Uterus (tissue), 4 donors: ENCODE measurements around the gene NCOA3. TPM values are rescaled to one million over a fixed set of nuclear protein-coding genes. Genes with fewer than 3 reads are reported as not detected.

Experiments used
- DNase-seq, 2 donors: peaks; one replicate each; pipeline ENCODE4 v3.0.0-alpha.2; 2019 to 2020
- H3K27ac ChIP-seq, 2 donors: fragments of 200-600 bp; sonication (generic); 1 replicate in 1 of 2; 2 replicates in 1 of 2; pipeline ENCODE4 v1.5.1; 2016 to 2018
- H3K27me3 ChIP-seq, 2 donors: fragments of 200-600 bp; sonication (generic); one replicate each; pipeline ENCODE4 v1.5.1; 2018 to 2019; ENCODE audit warnings: control low read depth in 1 of 2
- H3K36me3 ChIP-seq, 2 donors: fragments of 200-600 bp; sonication (generic); one replicate each; pipeline ENCODE4 v1.5.1; 2019; ENCODE audit warnings: control low read depth in 1 of 2
- H3K4me1 ChIP-seq, 2 donors: fragments of 200-600 bp; sonication (generic); one replicate each; pipeline ENCODE4 v1.5.1; 2018 to 2019; ENCODE audit warnings: control low read depth in 1 of 2
- H3K4me3 ChIP-seq, 2 donors: fragments of 200-600 bp; sonication (generic); 1 replicate in 1 of 2; 2 replicates in 1 of 2; pipeline ENCODE4 v1.5.1; 2018 to 2019; ENCODE audit warnings: mild to moderate bottlenecking in 1 of 2
- H3K9me3 ChIP-seq, 2 donors: fragments of 200-600 bp; sonication (generic); one replicate each; pipeline ENCODE4 v1.5.1; 2019; ENCODE audit warnings: control low read depth in 1 of 2
- POLR2A ChIP-seq, 2 donors: fragments of 450-650 bp; IDR thresholded peaks; one replicate each; pipeline ENCODE4 v1.6.1; 2016; ENCODE audit warnings: antibody characterized with exemption in 2 of 2, mild to moderate bottlenecking in 1 of 2, moderate library complexity in 1 of 2
- intact Hi-C: fragments of 100-400 bp; cut with DNase I; formaldehyde crosslinking; loops from one replicate; pipeline ENCODE4 v1.15.1; 2023; ENCODE audit warnings: low total_unique reads
- total RNA-seq, 4 donors: library from RNA; depleted of rRNA in 3 of 4; stranded (reverse); fragments of >200 nt in 3 of 4; gene quantifications; one replicate each; pipeline versions ENCODE4 v1.1.0 to v1.2.4, GENCODE V29; 2014 to 2023
- TF ChIP-seq, protein P1 (sequence below), 4 experiments: fragments of 200-600 bp in 2 of 4; fragments of 450-650 bp in 2 of 4; sonication (generic) in 2 of 4; IDR thresholded peaks; one replicate each; pipeline ENCODE4 v1.5.1; 2016 to 2019; ENCODE audit warnings: antibody characterized with exemption in 4 of 4, mild to moderate bottlenecking in 2 of 4, moderate library complexity in 1 of 4
- donor health status: DM: yes; HTN: yes; CAD: no.

Gene NCOA3
- total RNA-seq, 4 donors from 2014 or later: 27.9 to 59.2 (median 44.2) TPM

DNA sequence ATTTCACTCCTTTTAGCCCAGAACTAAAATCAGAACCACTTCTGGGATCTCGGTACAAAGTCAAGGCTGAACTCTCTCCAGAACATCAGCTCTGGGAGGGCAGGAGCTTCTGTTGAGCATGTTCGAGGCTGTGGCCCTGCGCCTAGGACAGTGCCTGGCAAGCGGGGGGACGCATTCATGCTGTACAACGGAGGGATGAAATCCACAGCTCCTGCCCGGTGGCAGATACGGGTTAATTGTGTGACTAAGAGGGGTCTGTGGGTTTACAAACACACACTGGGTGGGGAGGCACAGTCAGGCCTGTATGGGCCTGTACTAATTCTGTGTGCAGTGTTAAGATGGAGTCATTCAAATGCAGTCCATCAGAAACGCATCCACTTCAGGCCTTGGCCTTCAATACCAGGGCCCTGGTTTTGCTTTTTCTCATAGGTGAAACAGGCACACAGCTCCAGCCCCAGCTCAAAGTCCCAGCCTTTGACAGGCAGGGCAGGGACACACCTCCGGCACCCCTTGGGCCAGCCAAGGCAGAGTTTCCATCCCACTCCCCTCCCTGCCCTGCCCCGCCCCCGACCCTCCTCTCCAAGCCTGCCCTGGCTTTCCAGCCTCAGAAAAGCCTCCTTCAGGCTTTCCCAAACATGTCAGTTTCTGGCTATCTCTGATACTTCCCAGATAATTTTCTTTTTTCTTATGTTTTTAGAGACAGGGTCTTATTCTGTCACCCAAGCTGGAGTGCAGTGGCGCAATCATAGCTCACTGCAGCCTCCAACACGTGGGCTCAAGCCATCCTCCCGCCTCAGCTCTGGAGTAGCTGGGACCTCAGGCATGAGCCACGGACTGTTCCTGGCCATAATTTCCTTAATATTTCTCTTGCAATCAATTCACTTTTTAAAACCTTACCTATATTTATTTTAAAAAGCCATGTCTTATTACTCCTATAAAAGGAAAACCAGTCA, 173.8 kb downstream of the NCOA3 start:
- no peak for DNase-seq
- H3K36me3 ChIP-seq: no peaks in the 10 kb centered on the region
- intact Hi-C loops: loop anchor here (5.0 to 10.0 kb wide), 2 partner anchors 109 to 947 kb away; partner anchors contain the start of gene SULF2
- H3K27ac ChIP-seq: no peak overlapping the region
- no peaks in the 10 kb centered on the region for H3K4me1 ChIP-seq
- no peaks in the 10 kb centered on the region for H3K27me3 ChIP-seq
- no peak overlapping the region for H3K4me3 ChIP-seq
- TF ChIP-seq POLR2A (IDR thresholded peaks at IDR 0.05): no peak
- TF ChIP-seq, protein P1, sequence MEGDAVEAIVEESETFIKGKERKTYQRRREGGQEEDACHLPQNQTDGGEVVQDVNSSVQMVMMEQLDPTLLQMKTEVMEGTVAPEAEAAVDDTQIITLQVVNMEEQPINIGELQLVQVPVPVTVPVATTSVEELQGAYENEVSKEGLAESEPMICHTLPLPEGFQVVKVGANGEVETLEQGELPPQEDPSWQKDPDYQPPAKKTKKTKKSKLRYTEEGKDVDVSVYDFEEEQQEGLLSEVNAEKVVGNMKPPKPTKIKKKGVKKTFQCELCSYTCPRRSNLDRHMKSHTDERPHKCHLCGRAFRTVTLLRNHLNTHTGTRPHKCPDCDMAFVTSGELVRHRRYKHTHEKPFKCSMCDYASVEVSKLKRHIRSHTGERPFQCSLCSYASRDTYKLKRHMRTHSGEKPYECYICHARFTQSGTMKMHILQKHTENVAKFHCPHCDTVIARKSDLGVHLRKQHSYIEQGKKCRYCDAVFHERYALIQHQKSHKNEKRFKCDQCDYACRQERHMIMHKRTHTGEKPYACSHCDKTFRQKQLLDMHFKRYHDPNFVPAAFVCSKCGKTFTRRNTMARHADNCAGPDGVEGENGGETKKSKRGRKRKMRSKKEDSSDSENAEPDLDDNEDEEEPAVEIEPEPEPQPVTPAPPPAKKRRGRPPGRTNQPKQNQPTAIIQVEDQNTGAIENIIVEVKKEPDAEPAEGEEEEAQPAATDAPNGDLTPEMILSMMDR (IDR thresholded peaks at IDR 0.05): no peak
- no peaks in the 10 kb centered on the region for H3K9me3 ChIP-seq

DNA sequence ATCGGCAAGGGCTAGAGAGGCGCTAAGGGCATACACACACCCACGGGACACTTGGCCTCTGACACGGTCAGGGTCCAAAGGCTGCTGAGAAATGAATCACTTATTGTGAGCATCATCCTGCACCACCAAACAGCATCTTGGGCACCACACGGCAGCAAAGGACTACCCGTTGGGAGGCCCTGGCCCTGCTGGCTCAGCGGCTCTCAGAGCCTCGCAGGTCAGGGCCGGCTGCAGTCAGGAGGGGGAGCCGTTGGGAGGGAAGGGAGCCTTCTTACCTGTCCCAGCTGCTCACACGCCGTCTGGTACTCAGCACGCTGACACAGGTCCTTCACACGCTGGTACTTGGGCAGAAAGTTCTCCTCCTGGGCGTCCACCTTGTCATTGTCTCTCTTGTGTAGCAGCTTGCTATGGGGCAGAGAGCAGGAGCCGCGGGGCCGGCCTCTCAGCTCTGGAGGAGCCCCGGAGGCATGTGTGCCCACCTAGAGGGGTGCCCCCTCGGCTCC, 174.6 kb downstream of the NCOA3 start:
- H3K27me3 ChIP-seq: no peaks in the 10 kb centered on the region
- no peaks in the 10 kb centered on the region for H3K36me3 ChIP-seq
- intact Hi-C loops: loop anchor here (5.0 to 10.0 kb wide), 2 partner anchors 109 to 946 kb away; partner anchors contain the start of gene SULF2
- DNase-seq: no peak
- no peaks in the 10 kb centered on the region for H3K9me3 ChIP-seq
- H3K4me1 ChIP-seq: no peaks in the 10 kb centered on the region
- H3K4me3 ChIP-seq: no peak overlapping the region
- TF ChIP-seq, protein P1 (IDR thresholded peaks at IDR 0.05): no peak
- TF ChIP-seq POLR2A (IDR thresholded peaks at IDR 0.05): no peak
- H3K27ac ChIP-seq: no peak overlapping the region

DNA sequence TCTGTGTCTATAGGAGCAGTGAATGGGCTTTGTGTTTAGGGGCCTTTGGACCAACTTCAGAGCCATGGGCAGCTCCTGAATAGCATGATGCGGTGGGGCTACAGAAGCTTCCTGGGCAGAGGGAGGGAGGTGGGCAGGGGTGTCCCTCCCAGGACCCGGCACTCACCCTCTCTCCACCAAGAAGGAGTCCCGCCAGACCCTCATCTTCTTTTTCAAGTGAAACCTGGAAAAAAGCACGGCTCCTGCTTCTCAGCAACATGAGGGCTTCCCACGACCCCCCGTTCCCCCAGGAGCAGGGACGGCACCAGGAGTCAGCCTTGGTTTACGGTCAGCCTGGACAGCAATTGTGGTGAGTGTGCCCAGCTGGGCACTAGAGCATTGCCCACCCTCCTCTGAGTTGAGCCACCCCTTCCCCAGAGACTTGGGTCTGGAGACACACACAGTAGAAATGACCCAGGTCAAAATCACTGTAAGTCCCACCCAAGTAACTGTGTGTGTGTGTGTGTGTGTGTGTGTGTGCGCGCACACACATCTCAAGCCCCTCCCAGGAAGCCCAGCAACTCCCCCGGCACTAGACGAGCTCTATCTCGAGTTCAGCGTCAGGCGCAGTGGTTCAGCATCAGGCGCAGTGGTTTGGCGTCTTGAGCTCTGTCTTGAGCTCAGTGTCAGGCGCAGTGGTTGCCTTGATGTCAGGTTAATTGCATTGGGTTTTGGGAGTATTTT, 175.4 kb downstream of the NCOA3 start:
- Histone ChIP-seq H3K4me1 (peaks cover 0 to 5% of the 10 kb centered on the region in 2 donors), H3K4me3 (no peak overlapping the region), H3K27me3 (no peaks in the 10 kb centered on the region), H3K27ac (no peak overlapping the region), H3K36me3 (no peaks in the 10 kb centered on the region), H3K9me3 (no peaks in the 10 kb centered on the region)
- intact Hi-C loops: loop anchor here (5.0 to 10.0 kb wide), 2 partner anchors 108 to 945 kb away; partner anchors contain the start of gene SULF2
- no peak for DNase-seq
- no peak for TF ChIP-seq POLR2A (IDR thresholded peaks at IDR 0.05)
- TF ChIP-seq, protein P1 (IDR thresholded peaks at IDR 0.05): no peak

DNA sequence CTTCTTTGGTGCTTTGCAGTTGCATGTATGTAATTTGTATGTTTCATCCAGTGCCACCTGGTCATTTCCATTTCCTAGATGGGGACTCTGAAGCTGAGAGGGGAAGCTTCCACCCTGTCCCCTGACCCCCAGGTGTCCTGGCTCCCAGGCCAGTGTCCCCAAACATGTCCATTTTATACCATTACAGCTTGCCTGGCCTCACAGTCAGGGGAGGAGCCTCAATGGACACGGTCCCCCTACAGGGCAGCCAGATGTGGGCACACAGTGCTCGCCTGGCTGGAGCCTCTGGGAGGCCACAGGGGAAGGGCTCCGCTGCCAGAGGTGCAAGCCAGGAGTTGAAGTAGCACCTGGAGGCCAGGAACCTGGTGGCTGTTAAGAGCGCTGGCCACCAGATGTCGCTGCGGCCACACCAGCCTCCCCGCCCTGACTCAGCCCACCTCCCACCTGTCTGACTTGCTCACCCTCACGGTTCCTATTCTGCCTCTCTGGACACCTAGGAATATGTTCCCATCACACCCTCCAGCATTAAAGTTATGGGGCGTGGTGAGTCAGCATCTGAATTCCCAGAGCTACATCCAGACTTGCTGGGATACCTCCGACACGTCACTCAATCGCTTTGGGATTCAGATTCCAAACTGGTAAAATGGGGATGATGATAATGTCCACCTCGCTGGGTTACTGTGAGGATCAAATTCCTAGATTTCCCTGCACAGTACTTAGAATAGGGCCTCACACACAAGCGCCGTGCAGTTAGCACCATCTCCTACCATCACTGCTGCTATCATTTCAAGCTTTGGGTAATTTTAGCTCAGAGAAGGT, 176.2 kb downstream of the NCOA3 start:
- no peak overlapping the region for H3K4me3 ChIP-seq
- peaks cover 2 to 12% of the 10 kb centered on the region in 2 donors for H3K4me1 ChIP-seq
- H3K27me3 ChIP-seq: no peaks in the 10 kb centered on the region
- intact Hi-C loops: loop anchor here (5.0 to 10.0 kb wide), 2 partner anchors 107 to 944 kb away; partner anchors contain the start of gene SULF2
- peak; percentile 47 to 59 for DNase-seq
- H3K36me3 ChIP-seq: no peaks in the 10 kb centered on the region
- H3K9me3 ChIP-seq: no peaks in the 10 kb centered on the region
- H3K27ac ChIP-seq: no peak overlapping the region
- TF ChIP-seq, protein P1 (IDR thresholded peaks at IDR 0.05): peak; percentile 69 to 83 (median 76)
- no peak for TF ChIP-seq POLR2A (IDR thresholded peaks at IDR 0.05)
